ENCODE measurements around the gene GK2.

GK2 gene

GRCh38 chr4:79408063-79408462, at the start of gene GK2:
Gene GK2, minus strand, starts transcription at chr4:79408228. Its CDS starts 28 bp downstream, at chr4:79408200.
- no peak within 1 kb of the TSS for H3K4me3 ChIP-seq (ENCODE audit: low read depth, low read length)
- TF ChIP-seq POLR2A (IDR thresholded peaks at IDR 0.05; ENCODE audit: extremely low read depth, insufficient read length): no peak
- TF ChIP-seq MYC (IDR thresholded peaks at IDR 0.05; ENCODE audit: low read depth, low read length): no peak
- TF ChIP-seq CTCF (IDR thresholded peaks at IDR 0.05; ENCODE audit: low read depth, low read length): no peak
- TF ChIP-seq MAX (IDR thresholded peaks at IDR 0.05; ENCODE audit: low read depth, low read length): no peak
- no peak for DNase-seq (ENCODE audit: low read depth)

GRCh38 chr4:79455216-79455615, 47.2 kb upstream of the GK2 start:
- TF ChIP-seq CTCF (IDR thresholded peaks at IDR 0.05; ENCODE audit: low read depth, low read length) (no peak), MAX (IDR thresholded peaks at IDR 0.05; ENCODE audit: low read depth, low read length) (no peak), MYC (IDR thresholded peaks at IDR 0.05; ENCODE audit: low read depth, low read length) (no peak), POLR2A (IDR thresholded peaks at IDR 0.05; ENCODE audit: extremely low read depth, insufficient read length) (no peak)
- H3K4me3 ChIP-seq (ENCODE audit: low read depth, low read length): no peak overlapping the region
- no peak for DNase-seq (ENCODE audit: low read depth)

GRCh38 chr4:79454656-79455055, 46.6 kb upstream of the GK2 start:
- no peak for DNase-seq (ENCODE audit: low read depth)
- H3K4me3 ChIP-seq (ENCODE audit: low read depth, low read length): no peak overlapping the region
- TF ChIP-seq POLR2A (IDR thresholded peaks at IDR 0.05; ENCODE audit: extremely low read depth, insufficient read length) (no peak), MYC (IDR thresholded peaks at IDR 0.05; ENCODE audit: low read depth, low read length) (no peak), MAX (IDR thresholded peaks at IDR 0.05; ENCODE audit: low read depth, low read length) (no peak)

- TF ChIP-seq MYC (IDR thresholded peaks at IDR 0.05; ENCODE audit: low read depth, low read length) (no peak), CTCF (IDR thresholded peaks at IDR 0.05; ENCODE audit: low read depth, low read length) (no peak), MAX (IDR thresholded peaks at IDR 0.05; ENCODE audit: low read depth, low read length) (no peak), POLR2A (IDR thresholded peaks at IDR 0.05; ENCODE audit: extremely low read depth, insufficient read length) (no peak)
- DNase-seq (ENCODE audit: low read depth): no peak
- no peak overlapping the region for H3K4me3 ChIP-seq (ENCODE audit: low read depth, low read length)
Measured at GRCh38 chr4:79450053-79450452, 42.0 kb upstream of the GK2 start.

- DNase-seq (ENCODE audit: low read depth): no peak
- no peak overlapping the region for H3K4me3 ChIP-seq (ENCODE audit: low read depth, low read length)
- TF ChIP-seq MAX (IDR thresholded peaks at IDR 0.05; ENCODE audit: low read depth, low read length) (no peak), CTCF (IDR thresholded peaks at IDR 0.05; ENCODE audit: low read depth, low read length) (no peak), MYC (IDR thresholded peaks at IDR 0.05; ENCODE audit: low read depth, low read length) (no peak), POLR2A (IDR thresholded peaks at IDR 0.05; ENCODE audit: extremely low read depth, insufficient read length) (no peak)
Measured at GRCh38 chr4:79446145-79446544, 38.1 kb upstream of the GK2 start.

GRCh38 chr4:79445371-79445781, 37.3 kb upstream of the GK2 start:
- no peak overlapping the region for H3K4me3 ChIP-seq (ENCODE audit: low read depth, low read length)
- TF ChIP-seq CTCF (IDR thresholded peaks at IDR 0.05; ENCODE audit: low read depth, low read length): no peak
- TF ChIP-seq MAX (IDR thresholded peaks at IDR 0.05; ENCODE audit: low read depth, low read length): no peak
- TF ChIP-seq POLR2A (IDR thresholded peaks at IDR 0.05; ENCODE audit: extremely low read depth, insufficient read length): no peak
- no peak for TF ChIP-seq MYC (IDR thresholded peaks at IDR 0.05; ENCODE audit: low read depth, low read length)
- DNase-seq (ENCODE audit: low read depth): no peak
